Activated CD8-positive, alpha-beta memory T cell treated with anti-CD3 and anti-CD28 coated beads, Interleukin-2, amount 10 ng/mL, durations not matched to agents 7 days and 5 days (primary cell): Measurements from ENCODE around the gene SDK1. TPM values are rescaled to one million over a fixed set of nuclear protein-coding genes. Genes with fewer than 3 reads are reported as not detected.

Experiments used
- ATAC-seq: fragments of 150-1000 bp; cut with Tn5 transposase; one replicate; pipeline ENCODE4 v1.10.0; 2021; ENCODE audit warnings: moderate library complexity
- CTCF ChIA-PET: fragments of 350-600 bp; sonication (Branson Sonifier 250); formaldehyde crosslinking; loops from one replicate; lab custom pipeline; 2021; ENCODE audit warnings: antibody characterized with exemption; lab: Charles Lee
- DNase-seq: peaks from one replicate; pipeline ENCODE4 v3.0.0-alpha.2; 2020
- H3K27ac Mint-ChIP-seq: one replicate; pipeline ENCODE4 v1.8.0; 2021; ENCODE audit warnings: mild to moderate bottlenecking, mixed read lengths
- H3K27me3 Mint-ChIP-seq: one replicate; pipeline ENCODE4 v1.8.0; 2021; ENCODE audit warnings: mixed read lengths
- H3K36me3 Mint-ChIP-seq: one replicate; pipeline ENCODE4 v1.8.0; 2021; ENCODE audit warnings: mild to moderate bottlenecking, mixed read lengths
- H3K4me1 Mint-ChIP-seq: one replicate; pipeline ENCODE4 v1.8.0; 2021; ENCODE audit warnings: mixed read lengths
- H3K4me3 Mint-ChIP-seq: one replicate; pipeline ENCODE4 v1.8.0; 2021; ENCODE audit warnings: mild to moderate bottlenecking, moderate library complexity, mixed read lengths
- H3K9me3 Mint-ChIP-seq: one replicate; pipeline ENCODE4 v1.8.0; 2022; ENCODE audit warnings: low read depth, mixed read lengths
- total RNA-seq, 2 experiments: library from RNA; stranded (reverse); gene quantifications; one replicate each; pipeline ENCODE4 v1.2.3, GENCODE V29; 2021

The SDK1 gene
- total RNA-seq, 2 experiments from 2014 or later = 0.05 to 0.06 TPM

- Mint-ChIP-seq H3K4me3 (no peak overlapping the region), H3K9me3 (no peaks in the 10 kb centered on the region), H3K27me3 (peaks cover 20% of the 10 kb centered on the region), H3K36me3 (no peaks in the 10 kb centered on the region), H3K4me1 (no peaks in the 10 kb centered on the region), H3K27ac (no peak overlapping the region)
- ATAC-seq (no peak), DNase-seq (no peak)
- CTCF ChIA-PET = interaction anchor here (0.7 kb wide), 1 partner anchor 15 kb away, joined by 3 read pairs; no protein-coding TSS in a partner anchor
These were observed 348.2 kb downstream of the SDK1 start for GRCh38 chr7:3649250-3649649.

DNA sequence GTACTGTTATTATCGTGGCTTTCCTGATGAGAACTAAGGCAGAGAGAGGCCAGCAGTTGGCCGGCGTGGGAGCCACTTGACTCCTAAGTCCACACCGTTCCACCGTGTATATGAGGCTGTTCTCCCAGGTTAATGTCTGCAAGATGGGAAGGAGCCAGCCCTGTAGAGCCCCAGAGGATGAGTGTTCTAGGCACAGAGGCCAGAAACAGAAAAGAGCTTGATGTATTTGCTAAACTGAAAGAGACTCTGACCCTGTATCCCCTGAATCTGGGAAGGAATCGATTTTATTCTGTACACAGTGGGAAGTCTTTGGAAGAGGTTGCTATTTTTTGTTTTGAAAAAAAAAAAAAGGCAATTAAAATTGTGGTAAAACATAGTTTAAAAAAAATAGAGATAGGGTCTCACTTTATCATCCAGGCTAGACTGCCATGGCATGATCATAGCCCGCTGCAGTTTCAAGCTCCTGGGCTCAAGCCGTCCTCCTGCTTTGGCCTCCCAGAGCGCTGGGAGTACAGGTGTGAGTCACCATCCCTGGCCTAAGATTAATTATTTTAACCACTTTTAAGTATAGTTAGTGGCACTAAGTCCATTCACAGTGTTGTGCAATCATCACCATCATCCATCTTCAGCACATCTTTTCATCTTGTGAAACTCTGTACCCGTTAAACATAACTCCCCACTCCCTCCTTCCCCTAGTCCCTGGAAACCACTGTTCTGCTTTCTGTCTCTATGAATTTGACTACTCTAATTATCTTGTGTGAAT is 348.8 kb downstream of the SDK1 start:
- CTCF ChIA-PET = interaction anchor here (0.7 kb wide), 2 partner anchors 15 to 317 kb away, joined by 3 read pairs; no protein-coding TSS in a partner anchor
- Mint-ChIP-seq H3K27ac (no peak overlapping the region), H3K4me1 (no peaks in the 10 kb centered on the region), H3K36me3 (no peaks in the 10 kb centered on the region), H3K9me3 (no peaks in the 10 kb centered on the region), H3K27me3 (peaks cover 20% of the 10 kb centered on the region), H3K4me3 (no peak overlapping the region)
- no peak for DNase-seq
- no peak for ATAC-seq

DNA sequence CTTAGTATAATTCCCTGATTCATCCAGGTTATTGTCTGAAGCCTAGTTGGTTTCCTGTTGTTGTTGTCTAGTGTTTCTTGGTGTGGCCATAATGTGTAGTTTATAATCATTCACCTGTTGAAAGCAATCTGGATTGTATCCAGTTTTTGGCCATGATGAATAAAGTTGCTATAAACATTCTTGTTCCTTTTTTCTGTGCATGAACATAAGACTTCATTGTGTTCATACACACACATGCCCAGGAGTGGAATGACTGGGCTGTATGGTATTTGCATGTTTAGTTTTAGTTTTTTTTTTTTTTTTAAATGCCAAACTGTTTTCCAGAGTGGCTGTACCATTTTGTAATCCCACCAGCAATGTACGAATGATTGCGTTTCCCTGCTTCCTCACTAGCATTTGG is 349.8 kb downstream of the SDK1 start:
- Mint-ChIP-seq H3K4me3 (no peak overlapping the region), H3K4me1 (no peaks in the 10 kb centered on the region), H3K9me3 (no peaks in the 10 kb centered on the region), H3K36me3 (no peaks in the 10 kb centered on the region), H3K27ac (no peak overlapping the region), H3K27me3 (peaks cover 20% of the 10 kb centered on the region)
- DNase-seq (no peak), ATAC-seq (no peak)
- CTCF ChIA-PET = no interaction called here

GRCh38 chr7:3655635-3656034 is 354.6 kb downstream of the SDK1 start:
- CTCF ChIA-PET = no interaction called here
- no peaks in the 10 kb centered on the region for H3K4me1 Mint-ChIP-seq
- peaks cover 16% of the 10 kb centered on the region for H3K27me3 Mint-ChIP-seq
- H3K4me3 Mint-ChIP-seq = no peak overlapping the region
- no peak for ATAC-seq
- no peak for DNase-seq
- H3K36me3 Mint-ChIP-seq = no peaks in the 10 kb centered on the region
- H3K9me3 Mint-ChIP-seq = no peaks in the 10 kb centered on the region
- no peak overlapping the region for H3K27ac Mint-ChIP-seq

DNA sequence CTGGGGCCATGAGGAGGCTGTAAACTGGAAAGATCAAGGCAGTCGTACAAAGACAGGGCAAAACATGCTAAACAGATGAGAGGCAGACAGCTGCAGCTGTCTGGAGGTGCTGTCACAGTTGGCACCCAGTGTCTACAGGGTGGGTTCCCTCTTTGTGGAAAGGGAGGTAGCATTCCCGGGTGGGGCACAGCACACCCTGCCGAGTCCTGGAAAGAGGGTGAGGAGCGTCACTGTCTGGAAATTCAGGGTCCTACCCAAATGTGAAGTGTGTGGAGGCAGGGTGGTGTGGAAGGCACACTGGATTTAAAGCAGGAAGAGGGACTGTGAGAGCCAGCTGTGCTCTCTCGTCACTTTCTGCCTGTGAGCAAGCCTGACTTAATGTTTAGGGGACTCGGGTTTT is 356.2 kb downstream of the SDK1 start:
- CTCF ChIA-PET = no interaction called here
- ATAC-seq = no peak
- DNase-seq = no peak

GRCh38 chr7:3668743-3669142 is 367.7 kb downstream of the SDK1 start:
- CTCF ChIA-PET = no interaction called here
- H3K4me1 Mint-ChIP-seq = no peaks in the 10 kb centered on the region
- DNase-seq = no peak
- H3K9me3 Mint-ChIP-seq = no peaks in the 10 kb centered on the region
- no peak overlapping the region for H3K27ac Mint-ChIP-seq
- H3K27me3 Mint-ChIP-seq = peaks cover 10% of the 10 kb centered on the region
- no peak overlapping the region for H3K4me3 Mint-ChIP-seq
- H3K36me3 Mint-ChIP-seq = no peaks in the 10 kb centered on the region
- ATAC-seq = no peak

More for the DNA sequence above, 356.2 kb downstream of the SDK1 start:
- Mint-ChIP-seq H3K27me3 (peaks cover 13% of the 10 kb centered on the region), H3K36me3 (no peaks in the 10 kb centered on the region), H3K27ac (no peak overlapping the region), H3K9me3 (no peaks in the 10 kb centered on the region), H3K4me1 (no peaks in the 10 kb centered on the region), H3K4me3 (no peak overlapping the region)

DNA sequence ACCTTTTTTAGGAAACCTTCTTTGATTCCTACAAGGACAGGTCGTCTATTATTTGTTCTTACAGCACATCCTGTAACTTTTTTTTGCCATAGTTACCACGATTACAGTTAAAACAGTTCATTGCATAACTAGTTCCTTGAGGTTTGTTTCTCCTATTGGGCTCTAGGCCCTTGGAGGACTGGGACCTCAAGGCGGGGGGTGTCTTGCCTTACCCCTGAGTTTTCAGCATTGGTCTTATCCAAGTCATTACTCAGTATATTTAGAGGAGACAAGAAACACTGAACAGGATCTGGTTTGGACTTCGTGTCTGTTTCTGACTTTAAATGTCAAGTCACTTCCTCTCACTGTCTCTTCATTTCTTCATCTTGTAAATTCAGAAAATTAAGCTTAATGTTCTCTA is 369.8 kb downstream of the SDK1 start:
- no peaks in the 10 kb centered on the region for H3K36me3 Mint-ChIP-seq
- peaks cover 9% of the 10 kb centered on the region for H3K27me3 Mint-ChIP-seq
- no peak for DNase-seq
- H3K4me3 Mint-ChIP-seq = no peak overlapping the region
- H3K9me3 Mint-ChIP-seq = no peaks in the 10 kb centered on the region
- CTCF ChIA-PET = no interaction called here
- no peaks in the 10 kb centered on the region for H3K4me1 Mint-ChIP-seq
- no peak overlapping the region for H3K27ac Mint-ChIP-seq
- ATAC-seq = no peak

GRCh38 chr7:3673524-3673923 is 372.5 kb downstream of the SDK1 start:
- CTCF ChIA-PET = interaction anchor here (0.9 to 1.1 kb wide), 3 partner anchors 9 to 809 kb away, joined by 3 read pairs; no protein-coding TSS in a partner anchor
- no peak overlapping the region for H3K4me3 Mint-ChIP-seq
- peaks cover 6% of the 10 kb centered on the region for H3K27me3 Mint-ChIP-seq
- H3K4me1 Mint-ChIP-seq = no peaks in the 10 kb centered on the region
- no peaks in the 10 kb centered on the region for H3K36me3 Mint-ChIP-seq
- no peak overlapping the region for H3K27ac Mint-ChIP-seq
- DNase-seq = peak; percentile 49
- no peak for ATAC-seq
- no peaks in the 10 kb centered on the region for H3K9me3 Mint-ChIP-seq

- CTCF ChIA-PET = no interaction called here
- no peaks in the 10 kb centered on the region for H3K9me3 Mint-ChIP-seq
- peaks cover 13% of the 10 kb centered on the region for H3K27me3 Mint-ChIP-seq
- ATAC-seq (no peak), DNase-seq (no peak)
- H3K4me3 Mint-ChIP-seq = no peak overlapping the region
- H3K27ac Mint-ChIP-seq = no peak overlapping the region
- H3K4me1 Mint-ChIP-seq = no peaks in the 10 kb centered on the region
- no peaks in the 10 kb centered on the region for H3K36me3 Mint-ChIP-seq
These were observed 377.3 kb downstream of the SDK1 start for GRCh38 chr7:3678314-3678810.

DNA sequence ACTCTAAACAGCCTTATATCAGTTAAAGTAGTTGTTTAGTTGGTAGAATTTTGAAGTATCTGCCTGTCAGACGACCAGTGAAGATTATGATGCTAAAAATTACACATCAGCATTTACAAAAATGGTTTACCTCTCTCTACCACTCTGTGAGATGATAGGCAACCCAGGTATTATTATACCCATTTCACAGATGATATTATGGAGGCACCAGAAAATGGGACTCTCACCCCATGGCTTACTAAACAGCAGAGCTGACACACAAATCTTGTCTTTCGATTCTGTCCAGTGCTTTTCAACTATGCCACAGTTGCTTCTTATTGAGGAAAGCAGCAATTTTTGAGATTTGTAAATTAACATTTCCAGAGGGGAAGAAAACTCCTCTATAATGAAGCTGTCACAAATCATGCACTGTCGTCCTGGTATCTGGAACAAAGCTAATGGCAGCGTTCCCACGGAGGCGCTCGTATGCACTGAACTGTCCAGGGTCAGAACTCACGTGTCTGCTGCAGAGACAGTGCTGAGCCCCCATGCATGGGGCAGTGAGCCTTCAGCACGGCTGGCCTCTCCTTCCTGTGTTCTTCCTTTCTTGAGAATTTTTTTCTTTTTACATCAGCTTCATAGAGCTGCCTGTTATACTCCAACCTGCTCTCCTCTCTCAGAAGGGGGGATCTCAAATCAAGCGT is 381.1 kb downstream of the SDK1 start:
- no peak overlapping the region for H3K4me3 Mint-ChIP-seq
- no peak overlapping the region for H3K27ac Mint-ChIP-seq
- CTCF ChIA-PET = interaction anchor here (0.9 kb wide), 1 partner anchor 8 kb away, joined by 3 read pairs; no protein-coding TSS in a partner anchor
- no peaks in the 10 kb centered on the region for H3K36me3 Mint-ChIP-seq
- H3K9me3 Mint-ChIP-seq = no peaks in the 10 kb centered on the region
- DNase-seq (no peak), ATAC-seq (no peak)
- H3K27me3 Mint-ChIP-seq = peaks cover 11% of the 10 kb centered on the region
- H3K4me1 Mint-ChIP-seq = no peaks in the 10 kb centered on the region

- Mint-ChIP-seq H3K36me3 (no peaks in the 10 kb centered on the region), H3K9me3 (no peaks in the 10 kb centered on the region), H3K27ac (no peak overlapping the region), H3K4me1 (no peaks in the 10 kb centered on the region), H3K4me3 (no peak overlapping the region), H3K27me3 (peaks cover 6% of the 10 kb centered on the region)
- ATAC-seq (no peak), DNase-seq (no peak)
- CTCF ChIA-PET = interaction anchor here (1.0 to 1.1 kb wide), 2 partner anchors 11 to 24 kb away, joined by 3 read pairs; no protein-coding TSS in a partner anchor
These were observed 382.8 kb downstream of the SDK1 start for GRCh38 chr7:3683546-3684539.

GRCh38 chr7:3688071-3688470 is 387.0 kb downstream of the SDK1 start:
- Mint-ChIP-seq H3K4me1 (no peaks in the 10 kb centered on the region), H3K36me3 (no peaks in the 10 kb centered on the region), H3K27ac (no peak overlapping the region), H3K27me3 (peaks cover 3% of the 10 kb centered on the region), H3K4me3 (no peak overlapping the region), H3K9me3 (no peaks in the 10 kb centered on the region)
- no peak for ATAC-seq
- DNase-seq = no peak
- CTCF ChIA-PET = no interaction called here

DNA sequence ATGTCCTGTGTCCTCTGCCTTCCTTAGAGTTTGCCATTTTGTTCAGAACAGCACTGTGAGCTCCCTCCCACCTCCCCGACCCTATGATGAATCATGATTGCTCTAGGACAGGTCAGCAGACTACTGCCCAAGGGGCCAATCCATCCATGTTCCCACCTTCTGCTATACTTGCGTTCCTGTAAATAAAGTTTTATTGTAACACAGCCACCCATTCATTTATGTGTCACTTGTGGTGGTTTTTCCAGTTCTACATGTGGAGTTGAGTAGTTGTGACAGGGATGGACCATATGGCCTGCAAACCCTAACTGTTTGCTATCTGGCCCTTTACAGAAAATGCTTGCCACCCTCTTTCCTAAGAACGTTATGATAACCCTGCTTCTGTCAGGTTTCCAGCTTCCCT is 387.8 kb downstream of the SDK1 start:
- H3K27ac Mint-ChIP-seq = no peak overlapping the region
- no peaks in the 10 kb centered on the region for H3K36me3 Mint-ChIP-seq
- CTCF ChIA-PET = no interaction called here
- H3K27me3 Mint-ChIP-seq = peaks cover 5% of the 10 kb centered on the region
- ATAC-seq = no peak
- DNase-seq = no peak
- no peaks in the 10 kb centered on the region for H3K4me1 Mint-ChIP-seq
- H3K9me3 Mint-ChIP-seq = no peaks in the 10 kb centered on the region
- H3K4me3 Mint-ChIP-seq = no peak overlapping the region
